CD4-positive, alpha-beta T cell treated with Interleukin-4 for 1 hour (primary cell): ENCODE measurements around the gene VAT1L.

Experiments used
- DNase-seq, 2 donors: peaks; one replicate each; pipeline ENCODE4 v3.0.0-alpha.2; 2020 to 2022

VAT1L gene, protein sequence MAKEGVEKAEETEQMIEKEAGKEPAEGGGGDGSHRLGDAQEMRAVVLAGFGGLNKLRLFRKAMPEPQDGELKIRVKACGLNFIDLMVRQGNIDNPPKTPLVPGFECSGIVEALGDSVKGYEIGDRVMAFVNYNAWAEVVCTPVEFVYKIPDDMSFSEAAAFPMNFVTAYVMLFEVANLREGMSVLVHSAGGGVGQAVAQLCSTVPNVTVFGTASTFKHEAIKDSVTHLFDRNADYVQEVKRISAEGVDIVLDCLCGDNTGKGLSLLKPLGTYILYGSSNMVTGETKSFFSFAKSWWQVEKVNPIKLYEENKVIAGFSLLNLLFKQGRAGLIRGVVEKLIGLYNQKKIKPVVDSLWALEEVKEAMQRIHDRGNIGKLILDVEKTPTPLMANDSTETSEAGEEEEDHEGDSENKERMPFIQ

DNA sequence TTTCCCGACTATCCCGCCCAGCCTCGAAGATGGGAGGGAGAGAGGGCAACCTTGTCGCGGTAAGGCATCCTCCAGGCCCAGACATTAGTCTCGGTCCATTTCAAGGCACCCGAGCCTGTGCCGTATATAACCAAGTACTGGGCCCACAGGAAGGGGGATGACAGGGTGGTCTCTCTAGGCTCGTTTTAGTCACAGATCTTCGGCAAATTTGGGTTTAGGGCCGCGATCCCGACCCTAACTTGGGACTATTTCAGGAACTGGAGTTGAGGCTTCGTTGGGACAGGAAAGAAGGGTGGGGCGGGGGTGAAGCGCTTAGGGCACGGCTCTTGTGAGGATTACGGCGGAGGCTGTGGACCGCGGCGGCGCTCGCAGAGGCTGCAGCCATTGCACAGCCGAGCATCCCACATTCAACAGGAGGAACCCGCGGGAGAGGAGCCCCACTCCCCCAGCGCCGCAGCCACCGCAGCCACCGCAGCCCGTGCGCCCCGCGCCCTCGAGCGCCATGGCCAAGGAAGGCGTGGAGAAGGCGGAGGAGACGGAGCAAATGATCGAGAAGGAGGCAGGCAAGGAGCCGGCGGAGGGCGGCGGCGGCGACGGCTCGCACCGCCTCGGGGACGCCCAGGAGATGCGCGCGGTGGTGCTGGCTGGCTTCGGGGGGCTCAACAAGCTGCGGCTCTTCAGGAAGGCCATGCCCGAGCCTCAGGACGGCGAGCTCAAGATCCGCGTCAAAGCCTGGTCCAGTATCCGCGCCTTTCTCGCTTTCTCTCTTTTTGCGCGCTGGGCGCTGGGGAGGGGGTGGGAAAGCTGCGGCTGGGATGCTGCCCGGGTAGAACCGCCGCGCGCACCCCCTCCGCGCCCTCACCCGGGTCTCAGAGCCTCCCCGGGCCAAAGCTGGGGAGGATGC, at the start of gene VAT1L:
Gene VAT1L (plus strand): TSS at position 384 of the 904 bp plus-strand sequence. CDS start 119 bp downstream, at position 503.
- DNase-seq, result no peak

DNA sequence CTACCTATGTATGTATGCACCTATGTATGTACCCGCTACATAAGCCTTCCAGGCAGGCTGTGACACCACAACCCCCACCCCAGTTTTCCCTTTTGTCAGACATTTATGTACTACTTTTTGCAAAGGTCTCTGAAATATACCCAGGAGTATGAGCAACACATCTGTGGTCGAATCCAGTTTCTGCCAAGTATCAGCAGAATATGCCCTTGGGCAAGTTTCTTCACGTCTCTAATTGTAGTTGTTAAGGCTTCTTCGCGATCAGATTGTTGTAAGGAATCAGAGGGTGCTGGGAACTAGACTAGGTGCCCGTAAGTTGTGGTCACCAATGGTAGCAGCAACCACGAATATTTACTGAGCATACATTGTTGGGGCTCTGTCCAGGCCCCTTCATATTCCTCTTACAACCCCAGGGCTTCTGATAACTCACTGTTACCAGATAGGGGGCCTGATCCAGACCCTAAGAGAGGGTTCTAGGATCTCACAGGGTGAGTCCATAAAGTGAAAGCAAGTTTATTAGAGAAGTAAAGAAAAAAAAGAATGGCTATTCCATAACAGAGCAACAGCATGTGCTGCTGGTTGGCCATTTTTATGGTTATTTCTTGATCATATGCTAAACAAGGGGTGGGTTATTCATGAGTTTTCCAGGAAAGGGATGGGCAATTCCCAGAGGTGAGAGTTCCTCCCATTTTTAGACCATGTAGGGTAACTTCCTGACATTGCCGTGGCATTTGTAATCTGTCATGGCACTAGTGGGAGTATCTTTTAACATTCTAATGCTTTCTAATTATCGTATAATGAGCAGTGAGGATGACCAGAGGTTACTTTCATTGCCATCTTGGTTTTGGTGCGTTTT, 49.4 kb upstream of the VAT1L start:
- no peak for DNase-seq

- no peak for DNase-seq
Measured at GRCh38 chr16:77739559-77739892, 48.8 kb upstream of the VAT1L start.

DNA sequence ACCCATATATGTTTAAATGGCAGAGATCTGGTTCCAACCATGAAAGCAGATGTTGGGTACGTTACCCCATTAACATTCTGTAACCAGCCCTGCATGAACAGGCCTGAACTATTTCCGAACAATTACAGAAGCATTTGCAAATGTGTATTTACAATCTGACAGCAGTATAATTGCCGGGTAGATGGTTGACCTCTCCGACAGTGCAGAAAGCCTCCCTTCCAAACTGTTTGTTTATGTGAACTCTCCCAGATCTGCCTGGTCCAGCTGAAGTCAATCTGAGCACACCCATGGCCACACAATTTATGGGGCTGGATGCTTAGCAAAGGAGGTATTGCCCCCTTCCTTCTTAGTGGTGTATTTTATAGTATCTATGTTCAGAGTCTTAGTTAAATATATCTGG, 44.2 kb upstream of the VAT1L start:
- DNase-seq, result no peak

GRCh38 chr16:77745972-77746371, 42.4 kb upstream of the VAT1L start:
- DNase-seq, result no peak

- no peak for DNase-seq
Measured at GRCh38 chr16:77748421-77749005, 39.9 kb upstream of the VAT1L start.

DNA sequence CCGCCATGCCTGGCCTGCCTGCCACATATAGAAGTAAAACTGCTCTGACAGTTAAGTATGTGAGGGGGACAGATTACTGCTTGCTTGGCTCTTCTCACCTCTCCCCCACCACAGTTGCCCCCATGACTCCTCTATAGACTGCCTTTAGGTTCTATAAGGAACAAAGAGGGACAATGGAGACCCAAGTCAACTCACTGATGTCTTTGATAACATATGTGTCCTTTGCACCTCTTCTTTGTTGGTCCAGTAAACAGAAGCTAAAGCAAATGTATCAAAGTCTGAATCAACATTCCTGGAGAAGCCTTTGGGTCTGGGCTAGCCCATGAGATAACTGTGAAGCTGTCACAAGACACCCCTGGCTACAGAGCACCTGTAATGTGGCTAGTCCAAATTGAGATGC, 38.9 kb upstream of the VAT1L start:
- no peak for DNase-seq

DNA sequence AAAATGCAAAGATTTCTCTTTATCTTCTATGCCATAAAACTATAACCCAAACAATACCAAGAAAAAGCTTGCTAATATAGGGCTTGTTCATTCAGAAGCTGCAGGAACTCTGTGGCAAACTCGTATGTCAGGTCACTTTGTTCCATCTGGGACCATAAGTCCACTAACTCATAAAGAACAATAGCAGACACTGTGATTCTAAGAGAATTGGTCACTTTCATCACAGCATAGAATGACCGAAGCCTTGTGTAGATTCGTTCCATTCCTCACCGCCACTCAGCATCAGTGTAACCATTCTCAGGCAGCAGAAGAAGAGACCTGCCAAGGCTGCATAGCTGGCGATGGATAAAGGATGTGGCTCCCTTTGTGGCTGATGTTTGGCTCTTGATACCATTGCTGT, 30.3 kb upstream of the VAT1L start:
- no peak for DNase-seq

DNA sequence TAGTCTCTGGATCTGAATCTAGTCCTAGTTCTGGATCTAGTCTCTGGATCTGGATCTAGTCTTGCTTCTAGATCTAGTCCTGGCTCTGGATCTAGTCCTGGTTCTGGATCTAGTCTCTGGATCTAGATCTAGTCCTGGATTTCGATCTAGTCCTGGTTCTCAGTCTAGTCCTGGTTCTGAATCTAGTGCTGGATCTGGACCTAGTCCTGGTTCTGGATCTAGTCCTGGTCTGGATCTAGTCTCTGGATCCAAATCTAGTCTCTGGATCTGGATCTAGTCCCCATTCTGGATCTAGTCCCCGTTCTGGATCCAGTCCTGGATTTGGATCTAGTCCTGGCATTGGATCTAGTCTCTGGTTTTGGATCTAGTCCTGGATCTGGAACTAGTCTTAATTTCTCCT, 29.9 kb upstream of the VAT1L start:
- no peak for DNase-seq

DNA sequence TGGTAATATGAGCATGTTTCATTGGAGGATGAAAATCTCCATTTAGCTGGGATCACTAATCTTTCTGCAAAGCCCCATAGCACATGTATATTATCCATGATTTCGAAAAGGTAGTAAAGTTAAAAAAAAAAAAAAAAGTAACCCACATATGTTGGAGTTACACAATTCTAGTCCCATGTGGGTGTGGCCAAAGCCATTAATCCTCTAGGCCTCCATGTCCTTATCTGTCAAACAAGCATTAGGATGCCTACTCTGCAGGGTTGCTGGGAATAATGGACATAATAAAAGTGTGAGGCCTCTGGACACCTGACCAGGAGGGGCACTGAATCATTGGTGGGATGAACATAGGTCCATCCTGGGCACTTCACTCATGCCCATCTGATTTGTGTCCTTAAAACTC, 29.2 kb upstream of the VAT1L start:
- no peak for DNase-seq

GRCh38 chr16:77759821-77760220, 28.5 kb upstream of the VAT1L start:
- no peak for DNase-seq

DNA sequence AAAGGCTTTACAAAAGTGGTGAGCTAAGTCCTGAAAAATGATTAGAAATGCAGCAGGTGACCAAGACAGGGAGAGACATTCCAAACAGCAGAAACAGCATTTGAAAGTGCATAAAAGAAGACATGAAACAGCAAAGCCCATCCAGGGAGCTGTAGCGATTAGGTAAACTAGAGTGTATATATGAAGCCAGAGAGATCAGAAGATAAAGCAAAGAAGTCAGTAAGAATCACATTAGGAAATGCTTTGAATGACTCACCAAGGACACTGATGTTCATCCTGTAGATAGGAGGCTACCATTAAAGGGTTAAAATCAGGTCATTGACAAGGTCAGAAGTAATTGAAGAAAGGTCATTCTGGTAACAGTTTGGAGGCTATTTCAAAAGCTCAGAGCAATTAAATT, 27.6 kb upstream of the VAT1L start:
- DNase-seq, result no peak

- DNase-seq, result no peak
Measured at GRCh38 chr16:77761204-77761603, 27.2 kb upstream of the VAT1L start.

DNA sequence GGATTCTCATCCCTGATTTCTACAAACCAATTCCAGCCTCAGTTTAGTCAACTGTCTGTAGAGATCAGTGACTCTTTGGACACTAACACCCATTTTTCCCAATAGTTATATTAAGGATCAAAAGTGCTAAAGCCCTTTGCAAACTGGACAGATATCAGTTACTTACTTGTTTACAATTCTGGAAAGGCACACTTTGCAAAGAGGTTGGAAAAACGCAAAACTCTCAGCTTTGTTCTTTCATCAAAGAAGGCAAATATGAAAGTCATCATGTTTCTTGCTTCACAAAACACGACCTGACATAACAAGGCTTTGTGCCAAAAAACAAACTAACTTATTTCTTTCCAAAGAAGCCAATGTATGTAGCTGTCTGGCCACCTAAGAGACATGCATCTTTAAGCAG, 26.1 kb upstream of the VAT1L start:
- no peak for DNase-seq

DNA sequence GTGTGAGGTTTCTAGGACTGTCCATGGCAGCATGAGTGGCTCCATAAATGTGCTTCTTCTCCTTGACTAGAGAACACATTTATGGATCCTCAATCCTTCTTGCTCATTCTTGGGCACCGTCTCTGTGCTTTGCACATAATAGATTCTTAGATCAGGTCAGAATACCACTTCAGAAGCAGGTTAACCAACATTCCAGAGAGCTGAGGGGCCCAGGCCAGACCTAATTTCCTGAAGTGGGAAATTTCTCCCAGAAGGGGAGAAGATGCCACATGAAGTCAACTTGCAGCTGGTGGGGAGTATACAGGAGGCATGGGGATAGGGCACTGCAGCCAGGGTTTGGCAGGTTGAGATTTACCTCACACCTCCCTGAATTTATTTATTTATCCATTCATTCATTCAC, 24.4 kb upstream of the VAT1L start:
- no peak for DNase-seq

DNA sequence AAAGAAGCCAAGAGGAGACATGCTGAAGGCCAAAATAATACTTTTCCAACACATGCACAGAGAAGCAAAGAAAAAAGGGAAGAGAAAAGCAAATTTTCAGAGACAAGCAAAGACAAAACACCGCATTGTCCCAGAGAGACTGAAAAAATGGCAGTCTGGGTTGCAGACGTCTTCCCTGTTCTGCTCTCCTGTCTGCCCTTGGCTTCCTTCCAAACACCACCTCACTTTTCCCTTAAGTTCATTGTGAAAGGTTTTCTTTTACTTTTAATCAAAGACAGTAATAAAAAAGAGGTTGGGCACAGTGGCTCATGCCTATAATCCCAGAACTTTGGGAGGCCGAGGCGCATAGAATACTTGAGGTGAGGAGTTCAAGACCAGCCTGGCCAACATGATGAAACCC, 21.2 kb upstream of the VAT1L start:
- DNase-seq, result no peak

DNA sequence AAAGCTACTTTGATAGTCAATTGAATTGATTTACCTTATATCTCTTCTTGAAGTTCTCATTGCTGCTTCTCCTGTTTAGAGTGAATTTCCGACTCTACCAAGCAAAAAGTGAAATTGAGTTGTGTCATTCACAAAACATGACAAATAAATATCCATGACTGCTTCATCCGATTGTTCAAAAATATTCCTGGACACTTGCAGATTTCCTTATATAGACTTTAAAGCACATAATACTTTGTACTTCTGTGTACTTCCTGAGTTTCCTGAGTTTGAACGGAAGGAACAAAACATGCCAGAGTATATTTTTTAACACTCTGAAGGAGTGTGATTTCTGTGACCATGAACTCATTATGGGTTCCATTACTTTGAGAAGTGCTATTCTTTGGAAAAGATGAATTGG, 20.5 kb upstream of the VAT1L start:
- no peak for DNase-seq

- DNase-seq, result no peak
Measured at GRCh38 chr16:77775911-77776909, 12.2 kb upstream of the VAT1L start.

DNA sequence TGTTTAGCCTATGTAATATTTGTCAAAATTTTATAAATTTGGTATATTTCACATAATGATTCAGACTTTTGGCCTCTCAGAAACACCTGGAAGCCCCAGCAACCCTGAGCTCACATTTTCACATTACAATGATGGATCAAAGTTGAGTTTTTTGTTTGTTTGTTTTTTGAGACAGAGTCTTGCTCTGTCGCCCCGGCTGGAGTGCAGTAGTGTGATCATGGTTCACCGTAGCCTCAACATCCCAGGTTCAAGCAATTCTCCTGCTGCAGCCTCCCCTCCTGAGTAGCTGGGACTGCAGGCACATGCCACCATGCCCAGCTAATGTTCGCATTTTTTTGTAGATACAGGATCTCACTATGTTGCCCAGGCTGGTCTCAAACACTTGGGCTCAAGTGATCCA, 10.6 kb upstream of the VAT1L start:
- DNase-seq, result no peak

DNA sequence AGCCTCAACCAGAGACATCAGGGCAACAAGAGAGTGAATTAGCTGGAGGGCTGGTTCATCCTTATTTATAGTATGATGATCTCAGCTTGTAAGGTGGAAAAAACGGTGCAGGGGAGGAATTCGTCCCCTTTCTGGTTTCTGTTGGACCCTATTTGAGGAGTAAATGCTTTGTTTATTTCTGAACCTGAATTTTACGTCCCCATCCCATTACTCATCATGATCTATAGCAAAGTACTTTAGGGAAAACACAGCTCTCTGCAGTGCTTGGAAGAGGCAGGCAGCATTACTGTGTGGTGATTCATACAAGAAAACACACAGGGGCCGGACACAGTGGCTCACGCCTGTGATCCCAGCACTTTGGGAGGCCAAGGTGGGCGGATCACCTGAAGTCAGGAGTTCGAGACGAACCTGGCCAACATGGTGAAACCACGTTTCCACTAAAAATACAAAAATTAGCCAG, 8.0 kb upstream of the VAT1L start:
- DNase-seq, result no peak

DNA sequence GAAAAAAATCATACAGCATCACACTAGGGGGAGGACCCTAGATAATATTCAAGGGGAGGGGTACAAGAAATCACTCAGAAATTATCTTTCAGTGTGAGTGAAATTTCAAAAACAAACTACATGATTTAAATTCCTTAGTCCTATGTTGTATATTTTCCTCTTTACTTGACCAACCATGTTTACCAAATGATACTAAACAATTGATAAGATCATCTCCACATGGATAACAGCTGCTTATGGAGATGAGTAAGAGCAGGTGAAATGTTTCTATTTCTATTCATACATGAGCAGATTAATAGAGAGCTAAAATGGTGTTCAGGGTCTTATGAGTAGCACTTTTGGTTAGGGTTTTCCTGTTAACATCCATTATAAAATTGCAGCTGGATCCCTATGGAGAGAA, 7.3 kb upstream of the VAT1L start:
- DNase-seq, result no peak
